Gastrocnemius medialis (tissue), 4 donors: ENCODE data around the gene NUP214. TPM values are rescaled to one million over a fixed set of nuclear protein-coding genes. Genes with fewer than 3 reads are reported as not detected.
A peak's percentile ranks its signal among the peaks of the same experiment; 100 is the strongest.

Experiments used
- ATAC-seq, 2 donors: fragments of 150-250 bp; one replicate each; pipeline ENCODE4 v1.9.1; 2016
- DNase-seq, 2 donors: peaks; one replicate each; pipeline ENCODE4 v3.0.0-alpha.2; 2019
- H3K27ac ChIP-seq, 4 donors: fragments of 200-600 bp; sonication (generic); 1 replicate in 1 of 4; 2 replicates in 3 of 4; pipeline ENCODE4 v1.5.1; 2016 to 2018; ENCODE audit warnings: mild to moderate bottlenecking in 2 of 4, moderate library complexity in 1 of 4
- H3K27me3 ChIP-seq, 3 donors: fragments of 200-600 bp; sonication (generic) in 2 of 3; 1 replicate in 1 of 3; 2 replicates in 2 of 3; pipeline versions ENCODE4 v1.5.1 to v1.6.0; 2016 to 2019; ENCODE audit warnings: mild to moderate bottlenecking in 1 of 3, moderate library complexity in 1 of 3
- H3K36me3 ChIP-seq, 2 donors: fragments of 200-600 bp; sonication (generic) in 1 of 2; one replicate each; pipeline ENCODE4 v1.5.1; 2017 to 2018
- H3K4me1 ChIP-seq, 2 donors: fragments of 200-600 bp; sonication (generic) in 1 of 2; one replicate each; pipeline ENCODE4 v1.5.1; 2016 to 2017; ENCODE audit warnings: mild to moderate bottlenecking in 2 of 2
- H3K4me3 ChIP-seq, 4 donors: fragments of 200-600 bp; sonication (generic) in 3 of 4; 1 replicate in 1 of 4; 2 replicates in 3 of 4; pipeline ENCODE4 v1.5.1; 2016 to 2019; ENCODE audit warnings: mild to moderate bottlenecking in 2 of 4
- H3K9me3 ChIP-seq, 3 donors: fragments of 200-600 bp; sonication (generic) in 2 of 3; 1 replicate in 1 of 3; 2 replicates in 2 of 3; pipeline ENCODE4 v1.5.1; 2016 to 2019
- POLR2A ChIP-seq, 2 donors: fragments of 450-650 bp; IDR thresholded peaks; one replicate each; pipeline ENCODE4 v1.6.1; 2017; ENCODE audit warnings: antibody characterized with exemption in 2 of 2, mild to moderate bottlenecking in 2 of 2, moderate library complexity in 2 of 2
- in situ Hi-C, 4 donors: fragments of 200-750 bp; cut with MboI; loops; one replicate each; pipeline versions ENCODE4 v1.15.0 to v1.8.0; 2017; ENCODE audit warnings: low sequenced_read_pairs in 4 of 4
- intact Hi-C: fragments of 100-400 bp; cut with DNase I; formaldehyde crosslinking; loops from one replicate; pipeline ENCODE4 v1.15.1; 2023; ENCODE audit warnings: low total_unique reads
- total RNA-seq, 4 donors: library from RNA; depleted of rRNA; stranded (reverse); fragments of >200 nt; gene quantifications; one replicate each; pipeline versions ENCODE4 v1.1.0 to v1.2.3, GENCODE V29; 2016
- TF ChIP-seq, protein P1 (sequence below), 5 experiments: fragments of 450-650 bp in 3 of 5; fragments of 200-600 bp in 2 of 5; sonication (generic) in 2 of 5; IDR thresholded peaks in 4 of 5; conservative IDR thresholded peaks in 1 of 5; 1 replicate in 4 of 5; 2 replicates in 1 of 5; pipeline ENCODE4 v1.5.1; 2016 to 2019; ENCODE audit warnings: antibody characterized with exemption in 5 of 5, mild to moderate bottlenecking in 3 of 5, moderate library complexity in 3 of 5

Gene NUP214
- total RNA-seq: 10 to 100 TPM; 24.2 to 47.5 (median 29.9) TPM

DNA sequence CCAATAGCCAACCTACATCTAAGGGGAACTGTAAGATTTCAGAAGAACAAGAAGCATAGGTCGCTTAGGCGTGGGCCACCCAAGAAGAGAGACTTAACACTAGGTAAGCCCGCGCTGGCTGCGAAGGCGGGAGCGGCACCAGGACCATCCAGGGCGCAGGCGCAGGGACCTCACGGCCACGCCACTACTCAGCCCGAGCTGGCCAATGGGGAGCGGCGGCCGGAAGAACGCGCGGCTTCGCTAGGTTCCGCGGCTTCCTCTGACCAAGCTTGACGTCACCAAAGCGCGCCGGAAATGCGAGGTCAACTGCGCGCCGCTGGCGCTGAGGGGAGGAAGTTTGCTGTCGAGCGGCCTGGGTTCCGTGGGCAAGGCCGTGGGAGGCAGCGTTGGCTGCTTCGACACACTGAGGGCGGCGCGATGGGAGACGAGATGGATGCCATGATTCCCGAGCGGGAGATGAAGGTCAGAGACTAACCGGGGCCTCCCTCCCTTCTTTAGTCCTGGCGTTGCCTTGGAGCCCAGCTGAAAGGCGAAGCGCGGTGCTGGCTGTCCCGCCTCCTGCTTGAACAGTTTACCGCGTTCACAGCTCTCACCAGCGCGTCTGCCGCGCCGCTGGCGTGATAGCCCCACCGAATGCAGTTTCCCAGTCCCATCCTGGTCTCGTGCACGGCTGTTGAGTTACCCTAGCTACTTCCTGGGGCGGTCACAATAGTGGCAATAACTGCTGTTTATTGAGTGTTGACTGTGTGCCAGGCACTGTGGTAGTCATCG is at the start of gene NUP214:
TSS of gene NUP214 (plus strand) at position 299 of the 771 bp plus-strand sequence. CDS start at position 418, 119 bp downstream.
- Histone ChIP-seq H3K27ac (peak within 1 kb of the TSS; percentile 81 to 93 (median 91)), H3K4me3 (peak within 1 kb of the TSS; percentile 91 to 98 (median 94)), H3K9me3 (no peaks in the 10 kb centered on the region), H3K36me3 (peaks cover 0 to 30% of the 10 kb centered on the region in 2 donors), H3K4me1 (peaks cover 20 to 21% of the 10 kb centered on the region in 2 donors), H3K27me3 (no peaks in the 10 kb centered on the region)
- intact Hi-C loops: no loop called here
- in situ Hi-C loops: loop anchor here in 1 of 4 donors (25.0 kb wide), 1 partner anchor 1162 kb away; no protein-coding TSS in a partner anchor
- TF ChIP-seq, protein P1, sequence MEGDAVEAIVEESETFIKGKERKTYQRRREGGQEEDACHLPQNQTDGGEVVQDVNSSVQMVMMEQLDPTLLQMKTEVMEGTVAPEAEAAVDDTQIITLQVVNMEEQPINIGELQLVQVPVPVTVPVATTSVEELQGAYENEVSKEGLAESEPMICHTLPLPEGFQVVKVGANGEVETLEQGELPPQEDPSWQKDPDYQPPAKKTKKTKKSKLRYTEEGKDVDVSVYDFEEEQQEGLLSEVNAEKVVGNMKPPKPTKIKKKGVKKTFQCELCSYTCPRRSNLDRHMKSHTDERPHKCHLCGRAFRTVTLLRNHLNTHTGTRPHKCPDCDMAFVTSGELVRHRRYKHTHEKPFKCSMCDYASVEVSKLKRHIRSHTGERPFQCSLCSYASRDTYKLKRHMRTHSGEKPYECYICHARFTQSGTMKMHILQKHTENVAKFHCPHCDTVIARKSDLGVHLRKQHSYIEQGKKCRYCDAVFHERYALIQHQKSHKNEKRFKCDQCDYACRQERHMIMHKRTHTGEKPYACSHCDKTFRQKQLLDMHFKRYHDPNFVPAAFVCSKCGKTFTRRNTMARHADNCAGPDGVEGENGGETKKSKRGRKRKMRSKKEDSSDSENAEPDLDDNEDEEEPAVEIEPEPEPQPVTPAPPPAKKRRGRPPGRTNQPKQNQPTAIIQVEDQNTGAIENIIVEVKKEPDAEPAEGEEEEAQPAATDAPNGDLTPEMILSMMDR (IDR thresholded peaks at IDR 0.05 in 4 of 5, conservative IDR thresholded peaks at IDR 0.05 in 1 of 5): peak in 2 of 5 experiments; percentile 29 to 42
- TF ChIP-seq POLR2A (IDR thresholded peaks at IDR 0.05): peak; percentile 71 to 82
- DNase-seq (peak; percentile 98), ATAC-seq (peak; percentile 95 to 96)

DNA sequence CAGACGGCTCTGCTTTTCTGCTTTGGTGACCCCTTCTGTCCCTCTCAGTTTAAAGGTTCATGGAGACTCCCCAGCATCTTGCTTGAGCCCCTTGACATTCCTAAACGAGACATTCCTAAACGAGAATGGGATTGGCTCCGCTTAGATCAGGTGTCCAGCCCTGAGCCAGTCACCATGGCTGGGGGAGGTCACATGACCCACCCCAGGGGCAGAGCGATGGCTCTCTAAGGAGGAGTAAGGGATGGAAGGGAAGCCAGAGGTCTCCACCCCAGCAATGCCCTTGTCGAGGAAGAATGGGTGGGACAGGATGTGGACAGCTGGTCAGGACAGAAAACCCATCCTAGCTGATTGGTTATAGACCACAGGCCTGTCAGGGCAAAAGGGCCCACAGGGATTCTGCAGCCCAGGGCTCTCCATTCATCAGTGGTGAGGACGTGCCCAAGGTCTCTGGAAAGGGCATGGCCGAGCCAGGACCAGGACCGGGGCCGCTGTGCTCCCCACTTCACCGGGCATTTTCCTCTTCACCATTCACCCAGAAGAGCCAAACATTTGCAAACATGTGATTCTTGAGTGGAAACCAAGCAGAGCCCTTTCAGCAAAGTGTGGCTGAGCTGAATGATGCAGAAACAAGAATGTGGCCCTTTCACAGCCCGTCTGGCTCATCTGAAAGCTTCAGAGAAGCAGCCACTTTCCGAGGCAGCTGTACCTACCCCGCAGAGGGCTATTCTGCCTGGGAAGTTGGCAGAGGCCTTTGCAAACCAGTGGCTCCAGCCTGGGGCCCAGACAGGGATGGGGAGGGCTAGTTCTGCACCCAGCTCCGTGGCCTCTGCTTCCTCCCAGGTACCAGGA is 48.8 kb upstream of the NUP214 start:
- DNase-seq: no peak
- Histone ChIP-seq H3K36me3 (no peaks in the 10 kb centered on the region), H3K4me3 (no peak overlapping the region), H3K9me3 (no peaks in the 10 kb centered on the region), H3K27ac (no peak overlapping the region), H3K27me3 (no peaks in the 10 kb centered on the region), H3K4me1 (peaks cover 0 to 4% of the 10 kb centered on the region in 2 donors)
- TF ChIP-seq, protein P1 (IDR thresholded peaks at IDR 0.05 in 4 of 5, conservative IDR thresholded peaks at IDR 0.05 in 1 of 5): no peak
- TF ChIP-seq POLR2A (IDR thresholded peaks at IDR 0.05): no peak
- intact Hi-C loops: no loop called here
- in situ Hi-C loops: no loop called here
- ATAC-seq: no peak

GRCh38 chr9:131078427-131079366 is 46.7 kb upstream of the NUP214 start:
- intact Hi-C loops (no loop called here), in situ Hi-C loops (no loop called here)
- ATAC-seq: no peak
- Histone ChIP-seq H3K9me3 (no peaks in the 10 kb centered on the region), H3K4me3 (no peak overlapping the region), H3K4me1 (no peaks in the 10 kb centered on the region), H3K27me3 (no peaks in the 10 kb centered on the region), H3K27ac (no peak overlapping the region), H3K36me3 (no peaks in the 10 kb centered on the region)
- DNase-seq: no peak
- no peak for TF ChIP-seq POLR2A (IDR thresholded peaks at IDR 0.05)
- TF ChIP-seq, protein P1 (IDR thresholded peaks at IDR 0.05 in 4 of 5, conservative IDR thresholded peaks at IDR 0.05 in 1 of 5): no peak

DNA sequence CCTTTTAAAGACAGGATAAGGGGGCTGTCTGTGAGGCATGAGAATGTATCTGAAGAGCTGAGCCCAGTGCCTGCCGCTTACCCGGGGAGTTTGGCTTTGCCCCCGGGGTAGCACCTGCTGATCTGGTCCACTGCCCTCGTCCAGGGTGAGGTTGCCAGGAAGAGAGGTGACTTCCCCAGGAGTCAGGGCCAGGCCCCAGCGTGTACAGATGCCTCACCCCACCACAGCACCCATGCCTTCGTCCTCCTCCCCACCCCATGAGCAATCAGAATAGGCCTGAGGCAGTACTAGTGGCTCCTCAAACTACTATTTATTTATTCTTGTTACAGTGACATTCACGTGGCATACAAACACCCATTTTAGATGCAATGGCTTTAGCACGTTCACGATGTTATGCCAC is 44.8 kb upstream of the NUP214 start:
- Histone ChIP-seq H3K4me1 (no peaks in the 10 kb centered on the region), H3K27ac (no peak overlapping the region), H3K36me3 (no peaks in the 10 kb centered on the region), H3K4me3 (no peak overlapping the region), H3K9me3 (no peaks in the 10 kb centered on the region), H3K27me3 (peaks cover 0 to 2% (median 0%) of the 10 kb centered on the region in 3 donors)
- in situ Hi-C loops: no loop called here
- no peak for DNase-seq
- TF ChIP-seq, protein P1 (IDR thresholded peaks at IDR 0.05 in 4 of 5, conservative IDR thresholded peaks at IDR 0.05 in 1 of 5): no peak
- no peak for TF ChIP-seq POLR2A (IDR thresholded peaks at IDR 0.05)
- ATAC-seq: no peak
- intact Hi-C loops: no loop called here
